NCI-H2029 treated with DMSO at 0.1 percent for 48 hours (cell line): ENCODE measurements around the gene DOK6.
"Not testable (repeated sequence)": the region's sequence is repeated elsewhere in the genome, so short reads cannot be mapped to it uniquely, and the experiment has no call there.

Experiments
- DNase-seq: peaks from one replicate; lab custom pipeline; 2025; lab: John Stamatoyannopoulos, UW

DOK6 gene

DNA sequence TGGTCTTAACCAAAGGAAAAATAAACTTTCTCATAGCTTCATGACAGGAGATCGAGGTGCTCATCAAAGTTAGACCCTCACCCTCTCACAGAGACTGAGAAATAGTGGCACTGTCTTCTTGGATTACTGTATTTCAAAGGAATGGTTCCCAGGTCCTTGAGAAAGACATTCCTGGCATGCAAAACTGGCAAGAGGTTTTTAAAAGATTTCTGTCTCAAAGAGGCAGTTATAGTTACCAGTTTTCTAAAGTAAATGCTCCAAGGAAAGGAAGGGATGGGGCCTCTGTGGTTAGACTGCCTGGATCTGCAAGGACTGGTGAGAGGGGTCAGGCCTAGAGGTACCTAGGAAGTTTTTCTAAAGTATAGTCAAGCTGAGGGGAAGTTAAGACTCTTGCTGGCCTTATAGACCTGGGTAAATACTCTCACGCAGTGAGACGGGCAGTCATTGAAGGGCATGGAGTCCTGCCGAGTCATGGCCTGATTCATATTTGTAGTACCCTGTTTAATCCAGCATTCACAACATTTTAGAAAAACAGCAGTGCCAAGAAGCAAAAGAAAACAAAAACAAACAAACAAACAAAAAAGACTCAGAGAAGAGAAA, 226.1 kb downstream of the DOK6 start:
- DNase-seq, result no peak

DNA sequence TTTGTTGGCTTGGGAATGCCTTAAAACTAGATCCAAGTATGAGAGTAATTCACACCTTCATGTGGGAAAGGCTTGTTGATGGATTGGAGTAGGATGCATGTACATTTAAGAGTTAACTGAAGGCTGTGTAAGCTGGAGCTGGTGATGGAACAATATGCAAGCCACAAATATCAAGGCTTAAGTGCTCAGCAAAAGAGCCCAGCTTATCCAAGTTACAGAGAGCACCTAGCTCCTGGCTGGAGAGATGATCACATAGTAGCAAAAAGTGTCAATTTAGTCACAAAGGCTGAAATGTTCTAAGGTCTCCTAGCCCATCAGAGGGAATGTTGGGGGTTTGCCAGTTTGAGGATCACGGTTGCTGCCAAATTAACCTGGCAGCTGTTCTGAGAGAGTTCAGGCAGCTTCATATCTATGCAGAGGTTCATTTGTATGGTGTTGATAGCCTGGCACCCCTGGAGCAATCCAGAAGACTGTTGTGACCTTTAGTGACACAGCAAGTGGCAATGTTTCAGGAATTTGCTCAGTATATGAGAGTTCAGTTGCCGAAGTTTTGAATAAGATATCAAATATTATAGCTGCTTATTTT, 228.2 kb downstream of the DOK6 start:
- no peak for DNase-seq

DNA sequence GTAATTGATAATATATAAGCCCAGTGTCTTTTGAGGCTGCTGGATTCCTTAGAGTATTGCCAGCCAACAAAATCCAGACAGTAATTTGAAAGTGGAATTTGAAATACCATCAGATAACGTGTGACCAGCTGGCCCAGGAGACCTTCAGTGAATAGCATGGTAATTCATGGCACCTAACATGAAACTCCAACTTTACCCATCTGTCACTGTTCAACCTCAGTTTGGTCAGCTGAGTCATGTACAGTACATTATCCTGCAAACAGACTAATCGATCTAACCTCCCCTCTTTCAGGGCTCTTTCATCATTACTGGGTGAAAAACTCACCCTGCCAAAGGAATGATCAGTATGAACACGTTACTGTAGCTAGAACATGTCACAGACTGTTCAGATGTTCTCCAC, 230.6 kb downstream of the DOK6 start:
- no peak for DNase-seq

DNA sequence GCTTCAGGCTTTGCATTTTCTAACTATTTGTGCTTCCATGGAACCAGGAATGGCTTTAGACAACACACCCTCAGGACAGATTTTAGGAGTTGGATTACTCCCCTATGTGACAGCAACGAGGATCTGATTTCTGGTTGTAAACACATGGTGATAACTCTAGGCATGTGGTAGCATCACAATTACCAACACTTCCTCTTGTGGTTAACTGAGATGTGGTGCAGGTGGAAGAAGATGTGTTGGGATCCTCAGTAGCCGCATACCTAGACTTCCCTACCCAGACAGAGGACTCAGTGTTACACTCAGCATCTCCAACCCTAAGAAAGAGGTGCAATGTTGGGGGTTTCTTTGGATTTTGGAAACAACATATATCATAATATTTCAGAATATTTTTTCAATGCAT, 234.8 kb downstream of the DOK6 start:
- no peak for DNase-seq

DNA sequence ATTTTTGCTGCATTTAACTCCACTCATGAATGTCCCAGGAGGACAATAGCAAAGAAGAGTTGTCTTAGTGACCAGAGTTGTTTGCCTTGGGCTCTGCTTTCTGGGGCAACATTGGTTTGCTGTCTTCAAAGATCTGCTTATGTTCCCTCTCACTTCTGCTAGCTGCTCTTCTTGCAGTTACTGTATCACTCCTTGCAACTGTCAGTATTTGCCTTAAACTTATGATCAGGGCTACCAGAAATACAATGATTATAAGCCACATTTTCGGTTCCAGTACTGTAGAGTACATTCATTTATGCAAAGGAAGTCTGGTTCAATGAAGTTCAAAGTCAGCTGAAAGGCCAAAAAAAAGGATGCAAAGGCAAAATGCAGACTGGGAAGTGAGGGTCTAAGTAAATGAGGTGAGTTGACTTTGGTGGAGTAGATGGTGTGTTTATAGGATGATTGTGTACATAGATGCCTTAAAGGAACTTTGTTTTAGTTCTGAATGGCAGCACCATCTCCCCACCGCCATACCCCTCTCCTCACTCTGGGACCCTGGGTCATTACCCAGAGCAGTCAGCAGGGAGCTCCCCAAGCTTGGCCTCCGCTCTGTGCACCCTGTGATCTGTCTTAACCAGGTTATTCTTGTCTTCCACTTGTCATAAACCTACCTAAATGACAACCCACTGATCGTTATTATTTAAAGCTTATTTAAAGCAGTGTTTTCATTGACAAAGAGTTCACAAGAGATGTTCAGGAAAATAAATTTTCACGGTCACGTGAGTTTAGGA, 236.0 kb downstream of the DOK6 start:
- DNase-seq, result no peak

DNA sequence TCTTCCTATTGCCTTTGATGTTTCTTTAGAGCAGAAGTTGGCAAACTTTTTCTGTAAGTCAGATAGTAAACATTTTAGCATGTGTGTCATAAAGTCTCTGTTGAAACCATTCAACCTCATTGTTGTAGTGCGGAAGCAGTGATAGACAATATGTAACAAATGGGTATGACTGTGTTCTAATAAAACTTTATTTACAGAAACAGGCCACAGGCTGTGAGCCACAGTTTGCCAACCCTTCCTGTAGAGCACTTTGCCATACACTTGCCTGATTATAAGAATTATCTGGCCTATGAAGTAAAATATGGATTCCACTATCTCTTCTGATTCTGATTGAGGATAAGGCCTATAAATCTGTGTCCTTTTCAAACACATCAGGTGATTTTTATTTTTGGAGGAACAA, 237.4 kb downstream of the DOK6 start:
- DNase-seq, result no peak

DNA sequence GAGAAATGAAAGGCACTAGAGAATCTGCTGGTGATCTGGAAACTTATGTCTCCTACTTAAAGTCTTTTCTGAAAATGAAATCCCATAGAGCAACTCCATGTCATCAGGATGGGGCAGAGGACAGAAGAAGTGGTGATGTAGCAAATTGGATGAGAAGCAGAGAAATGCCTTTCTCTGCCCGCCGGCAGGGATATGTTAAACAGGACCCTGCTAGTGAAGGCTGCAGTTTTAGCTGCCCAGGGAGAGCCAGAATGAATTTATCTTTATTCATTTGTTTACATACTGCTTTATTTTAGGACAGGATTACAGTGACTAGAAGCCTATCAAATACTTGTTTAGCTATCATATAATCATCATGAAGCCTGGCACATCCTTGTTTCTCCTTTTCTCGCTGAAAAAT, 247.0 kb downstream of the DOK6 start:
- DNase-seq, result no peak

DNA sequence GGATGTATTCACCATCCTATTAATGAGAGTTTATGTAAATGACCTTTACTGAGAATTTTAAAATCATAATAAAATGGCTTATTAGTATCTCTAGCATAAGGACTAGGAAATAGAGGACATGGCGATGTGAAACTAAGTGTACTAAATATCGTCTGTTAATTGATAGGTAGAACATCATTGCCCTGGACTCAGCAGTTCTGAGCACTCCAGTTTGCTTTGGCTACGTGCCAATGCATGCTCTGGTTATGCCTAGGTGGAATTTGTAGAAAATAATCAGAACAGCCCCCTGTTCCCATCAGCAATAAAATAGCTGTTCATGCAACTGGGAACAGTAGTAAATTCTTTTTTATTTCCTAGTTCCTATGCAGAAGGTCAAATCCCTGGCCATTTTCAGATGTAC, 247.8 kb downstream of the DOK6 start:
- DNase-seq, result no peak

DNA sequence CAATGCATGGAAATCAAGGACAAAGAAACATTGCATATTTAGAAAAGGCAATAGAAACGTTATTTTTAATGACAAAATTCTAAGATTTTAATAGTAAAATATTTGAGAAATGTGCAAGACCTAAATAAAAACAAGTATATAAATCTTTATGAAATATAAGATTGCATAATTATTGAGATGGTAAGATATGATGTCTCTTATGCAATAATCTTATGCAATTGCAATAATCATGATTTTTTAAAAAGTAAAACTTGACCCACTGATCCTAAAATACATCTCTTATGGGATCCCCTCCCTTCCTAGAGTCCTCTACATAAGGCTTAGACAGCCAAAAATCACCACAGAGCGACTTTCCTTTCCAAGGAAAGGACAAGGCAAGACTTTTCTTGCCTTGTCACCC, 249.0 kb downstream of the DOK6 start:
- DNase-seq, result no peak

DNA sequence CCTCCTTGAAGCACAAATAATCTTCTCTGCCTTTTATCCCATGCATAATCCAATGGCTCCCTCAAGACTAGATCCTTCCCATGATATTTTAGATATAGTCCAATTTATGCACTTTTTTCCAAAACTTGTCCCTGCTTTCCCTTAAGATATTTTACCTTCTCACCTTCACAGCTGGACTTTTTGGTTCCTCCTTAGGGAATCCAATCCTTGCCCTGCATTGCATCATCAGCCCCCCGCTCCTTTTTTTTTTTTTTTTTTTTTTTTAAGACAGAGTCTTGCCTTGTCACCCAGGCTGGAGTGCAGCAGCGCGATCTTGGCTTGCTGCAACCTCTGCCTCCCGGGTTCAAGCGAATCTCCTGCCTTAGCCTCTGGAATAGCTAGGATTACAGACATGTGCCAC, 250.6 kb downstream of the DOK6 start:
- DNase-seq, result no peak

DNA sequence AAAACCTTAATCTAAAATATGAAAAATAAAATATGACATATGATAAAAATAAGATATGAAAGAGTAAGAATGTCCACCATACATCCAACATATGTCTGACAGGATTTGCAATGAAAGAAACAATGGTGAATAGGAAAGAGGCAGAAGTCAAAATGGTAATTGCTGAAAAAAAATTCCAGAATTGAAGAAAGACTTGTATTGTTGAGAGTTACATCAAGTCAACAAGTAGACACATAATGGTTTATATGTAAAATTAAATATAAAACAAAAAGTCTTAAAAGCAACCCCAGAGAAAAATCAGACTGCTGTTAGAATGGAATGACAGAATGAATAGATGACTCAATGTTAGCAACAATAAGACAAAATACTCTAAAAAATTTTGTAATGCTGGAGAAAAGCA, 255.1 kb downstream of the DOK6 start:
- DNase-seq, result no peak

DNA sequence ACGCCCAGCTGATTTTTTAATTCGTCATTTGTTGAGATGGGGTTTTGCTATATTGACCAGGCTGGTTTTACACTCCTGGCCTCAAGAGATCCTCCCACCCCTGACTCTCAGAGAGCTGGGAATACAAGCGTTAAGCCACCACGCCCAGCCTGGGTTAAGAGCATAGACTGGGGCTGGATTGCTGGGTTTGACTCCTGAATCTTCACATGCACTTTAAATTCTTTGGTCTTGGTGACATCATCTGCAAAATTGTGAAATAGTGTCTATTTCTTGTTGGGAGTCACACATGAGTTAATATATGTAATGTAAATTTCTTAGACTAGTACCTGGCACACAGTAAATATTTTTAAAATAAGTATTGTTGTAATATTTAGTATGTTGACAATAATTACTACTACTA, 257.4 kb downstream of the DOK6 start:
- no peak for DNase-seq

DNA sequence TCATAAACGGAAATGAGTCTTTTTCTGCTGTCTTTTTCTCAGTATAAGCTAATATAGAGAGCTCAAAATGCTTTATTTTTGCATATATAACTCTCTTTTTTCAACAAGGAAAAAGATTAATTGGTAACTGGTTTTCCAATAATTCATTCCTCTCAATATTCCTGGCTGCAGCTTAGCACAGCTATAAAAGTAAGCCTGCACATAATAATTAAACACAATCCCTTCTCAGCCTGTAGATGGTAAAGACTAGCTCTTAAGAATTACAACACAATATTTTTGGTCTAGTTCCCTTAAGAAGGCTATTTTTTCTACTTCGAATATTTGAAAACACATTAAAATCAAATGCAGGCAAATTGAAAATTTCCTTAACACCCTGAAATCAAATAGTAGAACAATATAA, 258.0 kb downstream of the DOK6 start:
- no peak for DNase-seq

DNA sequence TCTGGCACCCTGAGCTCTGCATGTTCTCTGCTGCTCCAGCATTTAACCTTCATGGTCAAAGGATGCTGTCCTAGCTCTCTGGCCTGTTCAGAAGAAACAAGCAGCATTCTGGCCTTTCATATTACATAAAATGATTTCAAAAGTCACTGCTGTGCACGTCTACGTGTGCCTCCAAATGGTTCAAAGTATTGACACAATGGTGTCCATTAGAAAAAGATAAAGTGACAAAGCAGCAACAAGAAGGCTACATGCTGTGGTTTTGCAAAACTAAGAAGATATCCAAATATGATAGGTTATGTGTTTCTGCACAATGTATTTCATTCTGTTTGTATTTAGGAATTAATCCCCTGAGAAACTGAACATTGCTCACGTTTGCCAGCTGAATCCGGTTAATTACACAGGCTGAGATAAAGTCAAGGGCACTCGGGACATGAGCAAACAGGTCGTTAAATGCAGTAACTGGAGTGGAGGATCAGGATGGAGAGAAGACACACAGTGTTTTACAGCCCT, 258.5 kb downstream of the DOK6 start:
- DNase-seq, result peak; percentile 53

DNA sequence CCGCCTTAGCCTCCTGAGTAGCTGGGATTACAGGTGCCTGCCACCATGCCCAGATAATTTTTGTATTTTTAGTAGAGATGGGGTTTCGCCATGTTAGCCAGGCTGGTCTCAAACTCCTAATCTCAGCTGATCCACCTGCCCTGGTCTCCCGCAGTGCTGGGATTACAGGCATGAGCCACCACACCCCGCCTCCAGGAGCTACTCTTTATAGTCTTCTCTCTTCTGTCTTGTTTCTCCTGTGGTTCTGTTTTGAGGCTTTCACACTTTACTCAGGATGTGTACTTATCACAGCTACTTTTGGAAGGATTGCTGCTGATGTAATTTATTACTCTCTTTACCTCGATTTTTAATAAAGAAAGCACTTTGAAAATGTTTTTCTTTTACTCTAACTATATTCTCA, 261.4 kb downstream of the DOK6 start:
- not testable (repeated sequence) for DNase-seq

DNA sequence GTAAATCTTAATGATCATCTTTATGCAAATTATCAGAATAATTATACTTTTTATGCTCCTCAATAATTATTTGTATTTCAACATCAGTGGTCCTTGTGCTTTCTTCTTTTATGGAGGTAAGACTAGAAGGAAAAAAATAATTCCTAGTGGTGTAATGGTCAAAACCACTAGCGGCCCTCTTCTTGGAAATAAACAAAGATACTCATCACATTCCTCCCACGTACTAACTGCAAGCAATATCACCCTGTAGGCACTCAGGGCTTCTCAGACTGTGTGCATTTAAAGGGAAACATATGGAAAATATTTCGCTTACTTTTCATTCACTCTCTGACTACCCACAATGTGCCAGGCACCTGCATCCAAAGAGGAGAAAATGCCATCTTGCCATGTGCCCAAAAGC, 263.7 kb downstream of the DOK6 start:
- DNase-seq, result no peak

DNA sequence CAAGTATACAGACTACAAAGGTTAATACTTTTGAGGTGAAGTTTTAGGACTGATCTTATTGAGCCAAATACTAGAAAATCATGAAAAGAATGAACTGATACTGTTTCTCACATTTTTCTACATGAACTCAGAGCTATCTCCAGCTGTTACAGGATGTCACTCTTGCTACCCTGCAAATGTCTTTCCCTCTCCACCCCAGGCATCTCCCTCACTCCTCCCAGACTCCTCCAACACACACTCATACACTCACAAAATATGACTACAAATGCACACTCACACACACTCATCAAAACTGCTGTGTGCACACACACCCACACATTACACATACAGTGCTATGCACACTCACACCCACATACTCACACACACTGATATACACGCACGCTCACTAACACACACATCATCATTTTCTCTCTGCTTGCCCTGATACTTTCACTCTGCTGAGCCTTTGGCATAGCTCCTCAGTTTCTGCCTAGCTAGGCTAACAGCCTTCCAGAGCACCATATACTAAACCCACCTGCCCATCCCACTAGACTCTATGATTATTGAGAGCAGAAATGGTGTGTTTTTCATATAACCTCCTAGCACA, 273.7 kb downstream of the DOK6 start:
- no peak for DNase-seq

DNA sequence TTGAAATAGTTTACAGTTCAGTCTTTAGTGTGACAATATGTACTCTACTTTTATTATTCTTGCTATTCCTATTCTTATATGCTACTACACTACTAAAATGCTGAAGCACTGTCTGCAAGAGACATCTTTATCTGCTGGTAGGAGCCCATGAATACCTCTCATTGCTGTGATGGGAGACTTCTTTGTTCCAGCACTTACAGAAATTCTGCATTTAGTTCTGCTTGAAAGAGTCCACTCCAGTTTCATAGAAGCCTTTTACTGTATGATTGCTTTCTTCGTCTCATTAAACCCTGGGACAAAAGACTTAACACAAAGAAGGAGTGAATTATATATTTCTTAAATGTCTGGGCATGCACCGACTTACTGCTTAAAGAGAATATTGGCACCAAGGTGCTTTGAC, 274.3 kb downstream of the DOK6 start:
- DNase-seq, result no peak

DNA sequence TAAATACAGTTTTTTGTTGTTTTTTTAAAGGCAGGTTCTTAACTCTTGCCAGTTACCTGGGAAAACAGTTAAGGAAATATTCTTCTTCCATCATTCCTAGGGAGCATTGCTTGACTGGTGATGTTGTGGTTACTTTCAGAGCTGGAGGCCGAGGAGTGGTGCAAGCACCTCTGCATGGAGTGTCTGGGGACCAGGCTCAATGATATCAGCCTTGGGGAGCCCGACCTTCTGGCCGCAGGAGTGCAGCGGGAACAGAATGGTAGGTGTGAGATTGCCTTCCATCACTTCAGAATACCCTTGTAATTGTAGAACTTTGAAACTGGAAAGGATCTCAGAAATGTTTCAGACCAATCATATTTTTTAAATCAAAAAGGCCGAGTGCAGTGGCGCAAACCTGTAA, 276.9 kb downstream of the DOK6 start:
- no peak for DNase-seq

DNA sequence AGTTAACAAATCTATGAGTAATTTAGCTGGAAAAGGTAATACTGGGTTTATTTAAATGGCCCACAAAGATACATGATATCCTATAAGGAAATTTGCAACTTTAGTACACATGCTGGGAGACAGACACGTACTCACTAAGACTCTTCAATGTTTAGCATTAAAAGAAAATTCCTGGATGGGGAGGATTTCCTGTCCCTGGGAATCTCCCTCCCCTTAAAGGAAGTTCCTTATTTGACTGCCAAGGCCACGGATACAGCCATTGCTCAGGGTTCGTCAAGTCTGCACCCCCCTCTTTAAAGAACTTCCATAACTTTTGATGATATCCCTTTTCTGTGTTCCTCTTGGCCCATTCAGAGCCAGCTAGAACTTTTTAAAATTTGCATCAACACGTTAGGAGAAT, 279.4 kb downstream of the DOK6 start:
- no peak for DNase-seq

DNA sequence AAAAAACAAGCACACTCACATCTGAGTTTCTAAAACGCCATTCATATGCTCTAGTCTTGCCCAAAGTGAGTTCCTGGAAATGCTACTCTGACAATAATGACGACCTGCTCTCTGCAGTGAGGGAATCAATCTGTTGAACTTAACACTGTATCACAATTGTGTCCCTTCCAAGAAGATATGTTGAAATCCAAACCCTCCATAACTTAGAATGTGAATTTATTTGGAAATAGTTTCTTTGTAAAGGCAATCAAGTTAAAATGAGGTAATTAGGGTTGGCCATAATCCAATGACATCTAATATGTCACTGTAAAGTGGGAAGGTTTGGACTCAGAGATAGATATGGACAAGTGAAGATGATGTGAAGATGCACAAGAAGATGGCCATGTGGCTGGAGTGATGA, 282.5 kb downstream of the DOK6 start:
- no peak for DNase-seq

DNA sequence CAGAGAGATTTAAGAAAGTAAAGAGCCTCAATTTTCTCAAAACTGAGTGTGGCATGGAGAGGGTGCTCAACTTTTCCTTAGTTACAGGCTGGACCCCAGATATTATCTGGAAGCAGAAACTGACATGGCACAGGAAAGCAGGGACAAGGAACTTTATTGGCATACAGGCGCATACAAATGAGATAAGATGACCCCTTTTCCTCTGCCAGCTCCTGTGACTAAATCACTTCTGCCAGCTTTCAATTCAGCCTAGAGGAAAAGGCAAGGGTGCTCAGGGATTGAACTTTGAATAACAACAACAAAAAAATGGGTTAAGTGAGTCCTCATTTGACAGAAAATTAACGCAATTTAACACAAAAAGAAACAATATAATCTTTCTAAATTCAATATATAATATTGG, 284.1 kb downstream of the DOK6 start:
- no peak for DNase-seq

DNA sequence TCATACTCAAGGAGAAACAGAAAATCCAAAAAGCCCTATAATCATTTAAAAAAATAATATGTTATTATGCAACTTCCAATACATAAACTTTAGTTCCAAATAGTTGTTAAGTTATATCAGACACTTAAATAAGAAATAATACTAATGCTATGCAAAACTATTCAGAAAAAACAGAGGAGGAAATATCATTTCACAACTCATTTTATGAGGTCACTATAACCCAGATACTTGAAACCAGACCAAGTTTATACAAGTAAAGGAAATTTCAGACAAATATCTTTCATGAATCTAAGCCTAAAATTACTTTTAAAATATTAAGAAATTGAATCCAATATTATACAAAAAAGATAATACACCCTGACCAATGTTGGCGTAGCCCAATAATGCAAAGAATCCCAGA, 286.2 kb downstream of the DOK6 start:
- DNase-seq, result no peak
